OCI-LY3 (cell line): Measurements from ENCODE around the gene HIGD2A.

Source experiments
- H2AFZ ChIP-seq: fragments of 200-600, 300-600 bp; shearing (Covaris generic); 2 replicates; pipeline ENCODE4 v1.6.0; 2014; ENCODE audit warnings: antibody characterized with exemption, low read depth, low read length
- H3K27ac ChIP-seq: fragments of 200-600, 300-600 bp; sonication (generic); 2 replicates; pipeline ENCODE4 v1.5.1; 2014; ENCODE audit warnings: mild to moderate bottlenecking, low read length, moderate library complexity, mixed read lengths
- H3K27me3 ChIP-seq: fragments of 200-600, 300-600 bp; sonication (generic); 2 replicates; pipeline ENCODE4 v1.6.1; 2014; ENCODE audit warnings: low read depth, low read length, mixed read lengths
- H3K36me3 ChIP-seq: fragments of 200-600, 300-600 bp; sonication (generic); replicated peaks from 2 replicates; pipeline ENCODE3; 2014; ENCODE audit warnings: low read depth, low read length, mixed read lengths
- H3K4me1 ChIP-seq: fragments of 300-600, 200-600 bp; sonication (generic); 2 replicates; pipeline ENCODE4 v1.6.1; 2014; ENCODE audit warnings: low read length, mixed read lengths
- H3K4me2 ChIP-seq: fragments of 200-600, 300-600 bp; sonication (generic); 2 replicates; pipeline ENCODE4 v1.6.1; 2014; ENCODE audit warnings: low read length, mixed read lengths
- H3K4me3 ChIP-seq: fragments of 300-600, 200-600 bp; sonication (generic); 2 replicates; pipeline ENCODE4 v1.5.1; 2014; ENCODE audit warnings: antibody characterized with exemption, mild to moderate bottlenecking, low read length, moderate library complexity
- H3K79me2 ChIP-seq: fragments of 300-600, 200-600 bp; shearing (Covaris generic); 2 replicates; pipeline ENCODE4 v1.6.1; 2014; ENCODE audit warnings: mild to moderate bottlenecking, low read length, mixed read lengths
- H3K9ac ChIP-seq: fragments of 300-600, 200-600 bp; shearing (Covaris generic); 2 replicates; pipeline ENCODE4 v1.6.0; 2014; ENCODE audit warnings: mild to moderate bottlenecking, low read length, moderate library complexity
- H3K9me3 ChIP-seq: fragments of 200-600, 300-600 bp; shearing (Covaris generic); 2 replicates; pipeline ENCODE4 v1.6.1; 2014; ENCODE audit warnings: low read length, mixed read lengths; ENCODE audit not compliant: insufficient read depth
- H4K20me1 ChIP-seq: fragments of 200-600, 300-600 bp; sonication (generic); 2 replicates; pipeline ENCODE4 v1.6.1; 2016; ENCODE audit warnings: low read length, mixed read lengths; ENCODE audit not compliant: insufficient read depth
- EZH2phosphoT487 ChIP-seq: fragments of 200-600 bp; shearing (Covaris generic); IDR thresholded peaks from 2 replicates; pipeline ENCODE4 v1.6.1; 2018; ENCODE audit warnings: antibody characterized with exemption, mixed run types, low read depth
- TF ChIP-seq, protein P1 (sequence below): fragments of 200-600, 300-600 bp; sonication (generic); IDR thresholded peaks from 2 replicates; pipeline ENCODE4 v1.5.1; 2014; ENCODE audit warnings: antibody characterized with exemption, low read length, low read depth

The HIGD2A gene

DNA sequence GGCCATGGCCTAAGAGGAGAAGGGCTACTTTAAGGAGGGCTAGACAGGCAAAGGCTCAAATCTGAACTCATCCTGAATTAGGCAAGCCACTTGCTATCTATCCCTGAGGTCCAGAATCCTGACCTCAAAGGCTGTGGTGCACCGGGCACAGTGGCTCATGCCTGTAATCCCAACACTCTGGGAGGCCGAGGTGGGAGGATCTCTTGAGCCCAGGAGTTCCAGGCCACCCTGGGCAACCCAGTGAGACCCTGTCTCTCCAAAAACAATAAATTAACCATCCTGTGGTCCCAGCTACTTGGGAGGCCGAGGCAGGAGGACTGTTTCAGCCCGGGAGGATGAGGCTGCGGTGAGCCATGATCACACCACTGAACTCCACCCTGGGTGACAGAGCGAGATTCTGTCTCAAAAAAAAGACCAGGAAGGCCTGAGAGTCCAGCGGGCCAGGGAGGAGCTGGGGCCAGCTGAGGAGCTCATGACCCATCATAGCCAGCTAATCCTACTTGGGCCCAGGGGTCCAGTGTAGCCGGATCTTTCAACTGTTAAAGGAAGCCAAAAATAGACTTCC is 4.1 kb upstream of the HIGD2A start:
- H3K36me3 ChIP-seq, result peaks cover 62% of the 10 kb centered on the region
- no peak overlapping the region for H2AFZ ChIP-seq
- no peaks in the 10 kb centered on the region for H4K20me1 ChIP-seq
- no peaks in the 10 kb centered on the region for H3K9me3 ChIP-seq
- no peak for TF ChIP-seq EZH2phosphoT487
- TF ChIP-seq, protein P1, sequence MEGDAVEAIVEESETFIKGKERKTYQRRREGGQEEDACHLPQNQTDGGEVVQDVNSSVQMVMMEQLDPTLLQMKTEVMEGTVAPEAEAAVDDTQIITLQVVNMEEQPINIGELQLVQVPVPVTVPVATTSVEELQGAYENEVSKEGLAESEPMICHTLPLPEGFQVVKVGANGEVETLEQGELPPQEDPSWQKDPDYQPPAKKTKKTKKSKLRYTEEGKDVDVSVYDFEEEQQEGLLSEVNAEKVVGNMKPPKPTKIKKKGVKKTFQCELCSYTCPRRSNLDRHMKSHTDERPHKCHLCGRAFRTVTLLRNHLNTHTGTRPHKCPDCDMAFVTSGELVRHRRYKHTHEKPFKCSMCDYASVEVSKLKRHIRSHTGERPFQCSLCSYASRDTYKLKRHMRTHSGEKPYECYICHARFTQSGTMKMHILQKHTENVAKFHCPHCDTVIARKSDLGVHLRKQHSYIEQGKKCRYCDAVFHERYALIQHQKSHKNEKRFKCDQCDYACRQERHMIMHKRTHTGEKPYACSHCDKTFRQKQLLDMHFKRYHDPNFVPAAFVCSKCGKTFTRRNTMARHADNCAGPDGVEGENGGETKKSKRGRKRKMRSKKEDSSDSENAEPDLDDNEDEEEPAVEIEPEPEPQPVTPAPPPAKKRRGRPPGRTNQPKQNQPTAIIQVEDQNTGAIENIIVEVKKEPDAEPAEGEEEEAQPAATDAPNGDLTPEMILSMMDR, result no peak
- no peak overlapping the region for H3K27ac ChIP-seq
- H3K4me1 ChIP-seq, result peaks cover 21% of the 10 kb centered on the region
- H3K27me3 ChIP-seq, result no peaks in the 10 kb centered on the region
- H3K4me2 ChIP-seq, result no peak overlapping the region
- no peak overlapping the region for H3K9ac ChIP-seq
- no peak overlapping the region for H3K4me3 ChIP-seq
- H3K79me2 ChIP-seq, result peaks cover 43% of the 10 kb centered on the region

DNA sequence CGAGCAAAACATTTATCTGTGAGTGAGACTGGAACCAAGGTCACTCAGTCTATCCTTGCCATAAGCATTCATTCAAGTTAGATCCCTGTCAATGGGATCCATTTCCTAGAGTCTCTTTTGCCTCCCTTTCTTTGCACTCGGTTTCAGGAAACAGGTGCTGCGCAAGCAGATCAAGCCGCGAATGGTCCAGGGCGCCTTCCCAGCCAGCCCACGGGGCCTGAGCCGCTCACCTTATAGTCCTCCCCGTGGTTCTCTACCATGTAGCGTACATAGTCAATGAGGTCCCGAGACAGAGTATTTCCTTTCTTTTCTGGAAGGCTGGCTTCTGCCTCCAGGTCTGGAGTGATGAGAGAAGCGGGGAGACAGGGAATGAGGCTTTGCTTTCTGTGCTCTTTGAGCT is 3.6 kb upstream of the HIGD2A start:
- Histone ChIP-seq H3K36me3 (peaks cover 60% of the 10 kb centered on the region), H3K4me2 (no peak overlapping the region), H4K20me1 (no peaks in the 10 kb centered on the region)

DNA sequence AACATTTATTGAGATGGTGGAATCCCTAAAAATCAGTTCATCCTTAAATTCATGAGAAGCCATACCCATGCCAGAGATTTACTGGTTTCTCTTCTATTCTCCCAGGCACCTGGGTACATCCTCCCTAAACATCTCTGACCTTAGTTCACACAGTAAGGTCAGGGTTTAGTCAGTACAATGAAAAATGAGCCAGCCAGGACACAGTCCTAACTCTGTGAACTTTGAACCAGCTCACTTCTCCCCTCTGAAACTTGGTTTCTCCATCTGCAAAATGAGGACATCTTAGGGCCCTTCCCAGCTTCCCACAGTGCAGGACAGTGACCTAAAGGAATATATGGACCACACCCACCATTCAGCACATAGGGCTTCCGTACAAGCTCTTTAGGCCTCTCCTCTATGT is 2.1 kb upstream of the HIGD2A start:
- Histone ChIP-seq H3K4me2 (peak overlapping the region; percentile 96), H3K79me2 (peaks cover 61% of the 10 kb centered on the region), H3K36me3 (peaks cover 64% of the 10 kb centered on the region), H3K27me3 (no peaks in the 10 kb centered on the region), H3K27ac (no peak overlapping the region), H3K9me3 (no peaks in the 10 kb centered on the region), H2AFZ (no peak overlapping the region), H3K9ac (peak overlapping the region; percentile 98; the same call in 1 of the 2 replicates), H3K4me3 (peak overlapping the region; percentile 96), H3K4me1 (peaks cover 11% of the 10 kb centered on the region), H4K20me1 (no peaks in the 10 kb centered on the region)
- TF ChIP-seq, protein P1, result no peak
- TF ChIP-seq EZH2phosphoT487, result no peak

More for the DNA sequence above, 3.6 kb upstream of the HIGD2A start:
- Histone ChIP-seq H3K4me3 (no peak overlapping the region), H2AFZ (no peak overlapping the region), H3K4me1 (peaks cover 16% of the 10 kb centered on the region), H3K9me3 (no peaks in the 10 kb centered on the region), H3K9ac (no peak overlapping the region), H3K27me3 (no peaks in the 10 kb centered on the region), H3K27ac (no peak overlapping the region), H3K79me2 (peaks cover 48% of the 10 kb centered on the region)
- TF ChIP-seq, protein P1, result no peak
- TF ChIP-seq EZH2phosphoT487, result no peak

DNA sequence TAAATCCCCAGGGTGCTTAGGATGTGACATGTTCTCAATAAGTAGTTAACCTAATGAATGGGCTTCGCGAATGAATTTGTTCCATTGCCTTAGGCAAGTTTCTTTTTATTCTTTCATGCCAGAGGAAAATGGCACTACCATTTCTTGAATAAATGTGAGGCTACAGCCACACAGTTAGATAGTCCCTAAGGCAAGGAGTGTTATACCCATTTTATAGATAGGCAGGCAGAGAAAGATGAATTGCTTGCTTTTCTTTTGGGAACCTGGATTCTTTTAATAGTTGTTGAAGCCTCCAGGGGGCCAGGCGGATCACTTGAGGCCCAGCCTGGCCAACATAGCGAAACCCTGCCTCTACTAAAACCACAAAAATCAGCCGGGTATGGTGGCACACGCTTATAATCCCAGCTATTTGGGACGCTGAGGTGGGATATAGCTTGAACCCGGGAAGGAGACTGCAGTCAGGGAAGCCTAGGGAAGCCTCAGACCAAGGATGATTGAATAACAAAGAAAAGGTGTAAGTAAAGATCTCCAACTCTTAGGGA is 1.1 kb upstream of the HIGD2A start:
- Histone ChIP-seq H3K4me2 (peak overlapping the region; percentile 96), H3K79me2 (peaks cover 61% of the 10 kb centered on the region), H2AFZ (no peak overlapping the region), H3K27ac (peak overlapping the region; percentile 92; the same call in 1 of the 2 replicates), H3K27me3 (no peaks in the 10 kb centered on the region), H3K9ac (peak overlapping the region; percentile 98), H3K9me3 (no peaks in the 10 kb centered on the region), H3K4me3 (peak overlapping the region; percentile 96), H4K20me1 (no peaks in the 10 kb centered on the region), H3K4me1 (peaks cover 11% of the 10 kb centered on the region), H3K36me3 (peaks cover 59% of the 10 kb centered on the region)
- TF ChIP-seq, protein P1, result no peak
- no peak for TF ChIP-seq EZH2phosphoT487
